LoVo (cell line): ENCODE results near the gene CFTR.
"Not testable (repeated sequence)": the region's sequence is repeated elsewhere in the genome, so short reads cannot be mapped to it uniquely, and the experiment has no call there.

Experiments used
- DNase-seq: peaks from one replicate; pipeline ENCODE4 v3.0.0-alpha.2; 2016; ENCODE audit warnings: low spot score

The CFTR gene

DNA sequence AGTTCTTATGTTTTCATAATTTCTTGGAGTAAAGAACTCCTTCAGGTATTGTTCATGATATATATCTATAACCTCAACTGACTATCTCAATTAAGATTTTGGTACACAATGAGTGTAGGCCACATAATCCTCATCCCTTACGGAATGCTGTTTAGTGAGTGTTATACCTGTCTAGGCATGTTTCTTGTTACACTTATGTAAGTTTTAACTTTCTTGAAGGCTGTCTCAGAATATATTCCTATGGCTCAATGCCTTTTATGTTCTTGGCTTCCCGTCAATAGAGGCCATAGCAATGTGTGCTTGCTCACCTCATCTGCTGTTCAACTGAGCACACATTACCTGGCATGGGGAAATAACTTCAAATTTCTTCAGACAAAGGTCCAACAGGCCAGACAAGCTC, 208.3 kb downstream of the CFTR start:
- no peak for DNase-seq

DNA sequence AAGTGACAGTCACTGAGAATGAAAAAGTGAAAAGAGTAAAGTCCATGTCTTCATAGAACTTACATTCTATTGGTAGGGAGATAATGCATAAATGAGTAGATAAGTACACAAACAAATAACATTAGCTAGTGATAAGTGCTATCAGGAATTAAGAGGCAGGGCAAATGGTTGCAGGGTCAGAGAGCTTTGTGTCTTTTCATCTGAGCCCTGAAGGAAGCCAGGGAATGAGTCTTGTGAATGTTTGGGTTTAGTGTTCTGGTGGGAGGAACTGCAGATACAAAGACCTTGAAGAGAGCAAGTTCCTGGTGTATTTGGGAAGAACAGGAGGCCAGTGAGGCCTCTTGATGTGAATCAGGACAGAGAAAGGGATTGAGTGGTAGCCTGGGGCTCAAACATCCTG, 209.6 kb downstream of the CFTR start:
- no peak for DNase-seq

DNA sequence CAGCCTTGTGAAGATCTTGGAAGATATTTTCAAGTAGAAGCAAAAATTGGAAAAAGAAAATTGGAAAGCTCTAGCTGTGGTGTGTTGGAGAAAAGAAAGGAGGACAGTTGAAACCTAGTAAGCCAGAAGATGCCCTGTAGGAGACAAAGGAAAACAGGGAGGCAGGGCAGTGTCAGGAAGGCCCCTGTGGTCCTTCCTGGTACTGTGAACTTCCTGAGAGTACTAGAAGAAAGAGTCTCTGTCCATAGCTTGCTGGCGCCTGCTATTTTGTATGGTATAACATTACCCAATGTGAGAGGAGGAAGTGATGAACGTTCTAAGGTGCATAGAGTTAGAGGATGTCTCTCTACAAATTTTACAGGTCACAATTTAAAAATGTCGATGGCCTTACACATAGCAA, 210.3 kb downstream of the CFTR start:
- DNase-seq: no peak

DNA sequence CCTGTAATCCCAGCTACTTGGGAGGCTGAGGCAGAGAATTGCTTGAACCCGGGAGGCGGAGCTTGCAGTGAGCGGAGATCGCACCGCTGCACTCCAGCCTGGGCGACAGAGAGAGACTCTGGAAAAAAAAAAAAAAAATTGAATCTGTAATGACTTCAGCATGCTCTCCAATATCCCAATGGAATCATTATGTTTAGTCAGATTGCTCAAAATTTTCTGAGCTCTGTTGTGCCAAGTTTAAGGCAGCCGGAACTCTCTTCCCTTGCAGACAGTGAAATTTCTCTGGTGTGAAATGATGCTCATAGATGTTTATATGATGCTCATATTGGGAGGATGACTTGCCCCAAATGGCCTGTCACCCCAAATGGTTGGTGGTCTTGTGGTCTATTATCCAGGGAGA, 212.5 kb downstream of the CFTR start:
- no peak for DNase-seq

DNA sequence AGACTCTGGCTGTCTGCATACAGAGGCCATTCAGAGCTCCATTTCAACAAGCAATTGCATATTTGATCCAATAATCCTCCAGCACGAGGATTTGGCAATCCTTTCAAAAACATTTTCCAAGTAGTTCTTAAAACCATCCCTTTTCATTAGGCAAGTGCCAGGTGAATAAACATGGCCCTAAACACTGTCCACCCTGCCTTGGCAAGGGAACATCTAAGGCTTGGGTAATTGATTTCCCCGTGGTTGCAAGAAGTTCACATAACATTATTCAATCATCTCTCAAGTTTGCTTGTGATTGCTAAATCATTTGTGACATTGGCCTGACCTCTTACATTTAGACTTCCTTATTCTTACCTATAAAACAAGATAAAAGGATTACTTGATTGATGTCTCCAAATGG, 218.2 kb downstream of the CFTR start:
- no peak for DNase-seq

DNA sequence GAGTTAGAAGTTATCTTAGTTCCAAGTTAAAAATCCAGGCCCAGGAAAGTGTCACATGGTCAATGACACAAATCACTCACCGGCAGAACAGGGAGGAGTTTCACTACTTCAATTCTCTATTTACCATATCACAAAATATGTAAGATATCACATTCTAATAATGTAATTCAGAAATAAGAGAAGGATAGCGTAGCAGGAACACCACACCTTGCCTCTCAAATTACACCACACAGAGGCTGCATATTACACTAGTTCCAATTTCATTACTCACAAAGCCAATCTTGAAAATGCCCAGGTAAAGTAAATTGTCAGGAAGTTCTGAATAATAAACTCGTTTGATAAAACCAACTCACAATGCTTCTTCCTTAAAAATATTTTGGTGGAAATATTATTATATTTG, 224.2 kb downstream of the CFTR start:
- DNase-seq: no peak

DNA sequence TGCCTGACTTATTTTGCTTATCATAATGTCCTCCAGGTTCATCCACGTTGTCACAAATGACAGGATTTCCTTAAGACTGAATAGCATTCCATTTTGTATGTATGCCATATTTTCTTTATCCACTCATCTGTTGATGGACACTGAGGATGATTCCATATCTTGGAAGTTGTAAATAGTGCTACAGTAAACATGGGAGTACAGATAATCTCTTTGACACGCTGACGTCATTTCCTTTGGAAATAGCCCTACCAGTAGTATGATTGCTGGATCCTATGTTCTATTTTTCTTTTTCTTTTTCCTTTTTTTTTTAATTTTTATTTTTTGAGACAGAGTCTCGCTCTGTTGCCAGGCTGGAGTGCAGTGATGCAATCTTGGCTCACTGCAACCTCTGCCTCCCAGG, 225.8 kb downstream of the CFTR start:
- DNase-seq: no peak

DNA sequence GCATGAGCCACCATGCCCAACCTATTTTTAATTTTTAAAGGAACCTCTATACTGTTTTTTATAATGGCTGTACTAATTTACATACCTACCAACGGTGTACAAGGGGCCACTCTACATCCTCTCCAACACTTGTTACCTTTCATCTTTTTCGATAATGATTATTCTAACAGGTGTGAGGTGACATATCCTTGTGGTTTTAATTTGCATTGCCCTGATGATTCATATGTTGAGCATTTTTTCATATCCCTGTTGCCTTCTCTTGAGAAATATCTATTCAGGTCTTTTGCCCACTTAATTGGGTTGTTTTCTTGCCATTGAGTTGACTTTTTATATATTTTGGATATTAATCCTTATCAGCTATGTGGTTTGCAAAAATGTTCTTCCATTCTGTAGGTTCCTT, 226.4 kb downstream of the CFTR start:
- peak; percentile 72 for DNase-seq

DNA sequence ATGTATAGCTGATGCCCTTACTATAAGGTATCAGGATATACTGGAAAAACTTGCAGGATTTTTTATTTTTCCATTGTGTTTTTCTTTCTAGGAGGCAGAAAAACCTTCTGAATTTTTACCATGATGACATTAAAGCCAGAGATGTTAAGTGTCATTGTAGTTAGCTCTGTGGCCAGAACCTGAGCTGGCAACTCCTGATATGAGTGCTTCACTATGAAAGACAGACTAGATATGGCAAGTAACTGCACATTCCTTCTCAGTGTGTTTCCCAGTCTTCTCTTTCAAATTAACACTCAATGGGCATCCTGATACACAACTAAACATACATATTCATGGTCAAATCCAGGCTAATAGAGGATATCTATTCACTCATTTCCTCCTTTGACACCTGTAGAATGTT, 227.3 kb downstream of the CFTR start:
- DNase-seq: no peak

DNA sequence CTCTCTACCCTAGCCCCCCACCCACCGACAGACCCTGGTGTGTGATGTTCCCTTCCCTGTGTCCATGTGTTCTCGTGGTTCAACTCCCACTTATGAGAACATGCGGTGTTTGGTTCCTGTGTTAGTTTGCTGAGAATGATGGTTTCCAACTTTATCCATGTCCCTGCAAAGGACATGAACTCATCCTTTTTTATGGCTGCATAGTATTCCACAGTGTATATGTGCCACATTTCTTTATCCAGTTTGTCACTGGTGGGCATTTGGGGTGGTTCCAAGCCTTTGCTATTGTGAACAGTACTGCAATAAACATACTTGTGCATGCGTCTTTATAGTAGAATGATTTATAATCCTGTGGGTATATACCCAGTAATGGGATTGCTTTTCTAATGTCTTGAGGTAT, 228.3 kb downstream of the CFTR start:
- not testable (repeated sequence) for DNase-seq

DNA sequence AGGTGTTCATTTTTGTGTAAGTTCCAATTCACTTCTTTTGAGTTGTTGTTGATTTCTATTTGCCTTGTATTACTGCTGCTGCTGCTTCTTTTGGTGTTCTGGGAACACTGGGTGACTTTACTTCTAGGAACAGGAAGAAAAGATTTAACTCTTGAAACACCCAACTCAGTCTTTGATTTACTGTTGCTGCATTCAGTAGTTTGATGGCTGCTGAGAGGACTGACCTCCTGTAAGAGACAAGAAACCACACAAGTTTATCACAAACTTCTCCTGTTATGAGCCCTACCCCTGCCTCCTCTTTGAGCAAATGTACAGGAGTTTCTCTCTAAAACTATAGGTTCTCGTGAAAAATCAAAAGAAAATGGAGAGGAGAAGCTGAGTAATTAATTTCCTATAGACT, 231.7 kb downstream of the CFTR start:
- no peak for DNase-seq

DNA sequence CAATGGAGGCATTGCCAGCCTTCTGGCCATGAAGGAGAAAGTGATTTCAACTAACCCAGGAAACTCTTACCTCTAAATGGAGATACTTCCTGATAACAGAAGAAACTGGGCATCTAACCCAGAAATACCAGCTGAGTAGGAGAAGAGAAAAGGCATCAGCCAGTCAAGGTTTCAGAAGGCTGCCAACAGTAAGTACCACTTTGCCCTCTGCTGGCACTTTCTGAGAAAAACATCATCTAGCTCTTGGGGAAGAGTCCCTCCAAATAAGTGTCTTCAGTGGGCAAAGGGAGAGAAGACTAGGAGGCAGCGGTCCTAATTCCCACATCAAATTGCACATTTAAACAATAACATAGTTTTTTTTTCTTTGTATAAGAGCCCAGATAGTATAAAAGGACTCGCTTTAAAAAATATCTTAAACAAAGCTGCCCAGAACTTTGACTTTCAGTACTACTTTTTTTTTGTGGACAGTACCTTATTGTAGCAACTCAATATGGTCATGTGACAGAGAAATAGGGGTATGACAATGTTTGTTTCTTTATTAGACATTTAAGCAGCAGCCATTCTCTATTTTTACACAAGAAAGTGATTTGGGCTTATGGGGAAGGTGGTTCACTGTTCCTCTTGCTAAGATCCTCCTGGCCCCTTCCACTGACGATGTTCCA, 236.1 kb downstream of the CFTR start:
- peak; percentile 88 for DNase-seq

DNA sequence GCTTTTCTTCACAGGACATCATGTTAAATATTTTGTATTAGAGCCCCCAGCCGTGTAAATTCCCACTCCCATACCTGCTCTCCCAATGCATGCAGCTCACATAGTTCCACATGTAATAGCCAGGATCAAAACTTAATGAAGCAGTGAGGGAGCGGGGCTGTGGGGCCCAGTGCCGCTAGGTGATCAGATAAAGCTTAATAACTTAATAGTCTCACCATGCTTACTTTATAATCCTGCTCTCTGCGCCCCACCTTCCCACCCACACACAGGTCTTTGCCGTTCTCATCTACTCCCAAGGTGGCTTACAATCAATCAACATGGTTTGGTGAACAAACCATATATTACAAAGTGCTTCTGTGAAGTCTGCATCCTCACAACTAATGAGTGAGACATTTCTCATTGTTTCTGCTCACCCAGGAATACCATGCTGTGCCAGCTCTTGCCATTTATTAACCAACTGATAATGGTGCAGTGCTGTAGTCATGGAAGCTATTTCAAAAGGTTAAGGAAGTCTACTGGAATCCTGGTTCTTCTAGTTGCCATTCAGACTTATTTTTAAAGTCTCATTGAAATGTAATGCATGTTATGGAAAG, 237.0 kb downstream of the CFTR start:
- DNase-seq: no peak

DNA sequence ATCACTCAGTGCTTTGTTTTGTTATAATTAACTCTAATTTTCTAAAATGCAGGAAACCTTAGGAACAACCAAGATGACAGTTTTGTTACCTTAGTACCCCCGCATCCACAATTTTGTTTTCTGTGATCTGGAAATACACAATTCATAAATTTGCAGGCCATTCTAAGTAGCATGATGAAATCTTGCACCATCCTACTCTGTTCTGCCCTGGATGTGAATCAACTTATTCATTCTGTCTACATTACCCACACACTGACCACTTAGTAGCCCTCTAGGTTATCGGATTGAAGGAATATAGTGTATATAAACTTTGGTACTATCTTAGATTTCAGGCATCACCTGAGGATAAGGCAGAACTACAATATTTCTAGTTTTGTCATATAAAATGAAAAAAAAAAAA, 237.5 kb downstream of the CFTR start:
- DNase-seq: no peak
